ENCODE results near the gene RTN1. TPM values are rescaled to one million over a fixed set of nuclear protein-coding genes. Genes with fewer than 3 reads are reported as not detected.

RTN1 gene
- total RNA-seq, 1 donor from 2014 or later: 23.4 TPM

- no peak for TF ChIP-seq CTCF (IDR thresholded peaks at IDR 0.05; ENCODE audit: unreplicated experiment)
- H3K27me3 Mint-ChIP-seq: no peaks in the 10 kb centered on the region
- no peak overlapping the region for H3K4me3 Mint-ChIP-seq (ENCODE audit: low read depth)
- H3K36me3 Mint-ChIP-seq (ENCODE audit: insufficient read depth): no peaks in the 10 kb centered on the region
- H3K4me1 Mint-ChIP-seq (ENCODE audit: low read depth): no peaks in the 10 kb centered on the region
- DNase-seq (ENCODE audit: low spot score, unreplicated experiment): no peak
- no peaks in the 10 kb centered on the region for H3K9me3 Mint-ChIP-seq (ENCODE audit: low read depth)
- H3K27ac Mint-ChIP-seq: no peak overlapping the region
These were observed 284.6 kb downstream of the RTN1 start for GRCh38 chr14:59585891-59586554.

GRCh38 chr14:59583755-59584154 is 286.8 kb downstream of the RTN1 start:
- Mint-ChIP-seq H3K36me3 (ENCODE audit: insufficient read depth) (no peaks in the 10 kb centered on the region), H3K4me1 (ENCODE audit: low read depth) (no peaks in the 10 kb centered on the region), H3K27ac (no peak overlapping the region), H3K9me3 (ENCODE audit: low read depth) (no peaks in the 10 kb centered on the region), H3K4me3 (ENCODE audit: low read depth) (no peak overlapping the region), H3K27me3 (no peaks in the 10 kb centered on the region)
- no peak for TF ChIP-seq CTCF (IDR thresholded peaks at IDR 0.05; ENCODE audit: unreplicated experiment)
- DNase-seq (ENCODE audit: low spot score, unreplicated experiment): no peak

- Mint-ChIP-seq H3K4me3 (ENCODE audit: low read depth) (no peak overlapping the region), H3K27ac (no peak overlapping the region), H3K4me1 (ENCODE audit: low read depth) (no peaks in the 10 kb centered on the region), H3K9me3 (ENCODE audit: low read depth) (no peaks in the 10 kb centered on the region), H3K36me3 (ENCODE audit: insufficient read depth) (no peaks in the 10 kb centered on the region), H3K27me3 (no peaks in the 10 kb centered on the region)
- no peak for DNase-seq (ENCODE audit: low spot score, unreplicated experiment)
- no peak for TF ChIP-seq CTCF (IDR thresholded peaks at IDR 0.05; ENCODE audit: unreplicated experiment)
These were observed 287.6 kb downstream of the RTN1 start for GRCh38 chr14:59582845-59583509.

GRCh38 chr14:59582161-59582560 is 288.4 kb downstream of the RTN1 start:
- no peak for DNase-seq (ENCODE audit: low spot score, unreplicated experiment)
- no peak overlapping the region for H3K4me3 Mint-ChIP-seq (ENCODE audit: low read depth)
- H3K27ac Mint-ChIP-seq: no peak overlapping the region
- H3K36me3 Mint-ChIP-seq (ENCODE audit: insufficient read depth): no peaks in the 10 kb centered on the region
- no peaks in the 10 kb centered on the region for H3K4me1 Mint-ChIP-seq (ENCODE audit: low read depth)
- no peaks in the 10 kb centered on the region for H3K9me3 Mint-ChIP-seq (ENCODE audit: low read depth)
- H3K27me3 Mint-ChIP-seq: no peaks in the 10 kb centered on the region
- TF ChIP-seq CTCF (IDR thresholded peaks at IDR 0.05; ENCODE audit: unreplicated experiment): no peak

- Mint-ChIP-seq H3K9me3 (ENCODE audit: low read depth) (no peaks in the 10 kb centered on the region), H3K4me3 (ENCODE audit: low read depth) (no peak overlapping the region)
These were observed 289.7 kb downstream of the RTN1 start for GRCh38 chr14:59580911-59581310.

More at GRCh38 chr14:59580911-59581310, 289.7 kb downstream of the RTN1 start:
- TF ChIP-seq CTCF (IDR thresholded peaks at IDR 0.05; ENCODE audit: unreplicated experiment): no peak
- no peaks in the 10 kb centered on the region for H3K36me3 Mint-ChIP-seq (ENCODE audit: insufficient read depth)
- DNase-seq (ENCODE audit: low spot score, unreplicated experiment): no peak
- no peak overlapping the region for H3K27ac Mint-ChIP-seq
- H3K27me3 Mint-ChIP-seq: peaks cover 2% of the 10 kb centered on the region
- H3K4me1 Mint-ChIP-seq (ENCODE audit: low read depth): no peaks in the 10 kb centered on the region
